HG03045 (cell line): ENCODE measurements around the gene FOXF1.

Experiments used
- ATAC-seq: cut with Tn5 transposase; IDR thresholded peaks from one replicate; pipeline ENCODE4 v1.9.1; 2021; ENCODE audit warnings: mild to moderate bottlenecking, moderate library complexity; ENCODE audit not compliant: unreplicated experiment

Gene FOXF1

GRCh38 chr16:86503830-86504229 is 6.5 kb upstream of the FOXF1 start:
- ATAC-seq, result no peak

GRCh38 chr16:86504315-86505184 is 5.8 kb upstream of the FOXF1 start:
- ATAC-seq, result no peak

GRCh38 chr16:86505185-86505898 is 5.0 kb upstream of the FOXF1 start:
- no peak for ATAC-seq

GRCh38 chr16:86505899-86506864 is 4.1 kb upstream of the FOXF1 start:
- no peak for ATAC-seq

- ATAC-seq, result no peak
Measured at GRCh38 chr16:86507173-86508027, 2.9 kb upstream of the FOXF1 start.

GRCh38 chr16:86508028-86508946 is 2.0 kb upstream of the FOXF1 start:
- no peak for ATAC-seq

GRCh38 chr16:86508947-86509758 is 1.2 kb upstream of the FOXF1 start:
- no peak for ATAC-seq

GRCh38 chr16:86509759-86510464 is 415 bp upstream of the FOXF1 start:
- no peak for ATAC-seq

GRCh38 chr16:86511317-86512161 is 1.2 kb downstream of the FOXF1 start:
- ATAC-seq, result no peak

GRCh38 chr16:86512301-86512859 is 2.1 kb downstream of the FOXF1 start:
- ATAC-seq, result no peak

GRCh38 chr16:86512860-86513470 is 2.6 kb downstream of the FOXF1 start:
- no peak for ATAC-seq

GRCh38 chr16:86513471-86514277 is 3.3 kb downstream of the FOXF1 start:
- ATAC-seq, result no peak

GRCh38 chr16:86514481-86515376 is 4.4 kb downstream of the FOXF1 start:
- ATAC-seq, result no peak

GRCh38 chr16:86515413-86515776 is 5.1 kb downstream of the FOXF1 start:
- ATAC-seq, result no peak
